ENCODE results near the gene TEKT1.

TEKT1 gene

DNA sequence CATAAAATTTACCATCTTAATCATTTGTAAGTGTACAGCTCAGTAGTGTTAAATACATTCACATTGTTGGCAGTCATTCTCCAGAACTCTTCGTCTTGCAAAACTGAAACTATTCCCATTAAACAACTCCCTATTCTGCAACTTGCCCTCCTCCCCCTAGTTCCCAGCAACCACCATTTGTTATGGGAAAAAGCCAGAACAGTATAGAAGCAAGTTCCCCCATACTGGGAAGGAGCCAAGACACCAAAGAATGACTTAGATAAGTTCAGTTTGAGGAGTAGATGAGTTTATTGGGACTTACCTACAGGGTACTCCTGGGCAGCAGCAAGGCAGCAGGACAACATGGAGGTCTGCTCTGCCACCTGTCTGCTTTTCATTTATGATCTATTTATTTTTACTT is 39.3 kb upstream of the TEKT1 start:
- Histone ChIP-seq H3K27ac (ENCODE audit: low read length) (no peak overlapping the region), H3K27me3 (replicated peaks; ENCODE audit: insufficient read depth, low read length) (no peaks in the 10 kb centered on the region), H3K4me1 (ENCODE audit: low read length) (peaks cover 6% of the 10 kb centered on the region; the same call in 1 of the 2 replicates), H2AFZ (ENCODE audit: low read length) (no peak overlapping the region), H3K36me3 (replicated peaks; ENCODE audit: insufficient read depth, low read length) (peaks cover 4% of the 10 kb centered on the region; the same call in 1 of the 2 replicates), H3K79me2 (ENCODE audit: low read length) (peaks cover 73% of the 10 kb centered on the region), H3K4me2 (ENCODE audit: low read depth, low read length) (no peak overlapping the region), H4K20me1 (ENCODE audit: insufficient read depth, low read length) (no peaks in the 10 kb centered on the region), H3K9me2 (replicated peaks; ENCODE audit: insufficient read depth, low read length) (no peaks in the 10 kb centered on the region), H3K4me3 (ENCODE audit: low read length) (no peak overlapping the region), H3F3A (ENCODE audit: insufficient read depth, low read length) (no peaks in the 10 kb centered on the region), H3K9ac (ENCODE audit: low read length) (no peak overlapping the region), H3K9me3 (replicated peaks; ENCODE audit: insufficient read depth, low read length) (no peaks in the 10 kb centered on the region)
- no peak for DNase-seq
- TF ChIP-seq, protein P1, sequence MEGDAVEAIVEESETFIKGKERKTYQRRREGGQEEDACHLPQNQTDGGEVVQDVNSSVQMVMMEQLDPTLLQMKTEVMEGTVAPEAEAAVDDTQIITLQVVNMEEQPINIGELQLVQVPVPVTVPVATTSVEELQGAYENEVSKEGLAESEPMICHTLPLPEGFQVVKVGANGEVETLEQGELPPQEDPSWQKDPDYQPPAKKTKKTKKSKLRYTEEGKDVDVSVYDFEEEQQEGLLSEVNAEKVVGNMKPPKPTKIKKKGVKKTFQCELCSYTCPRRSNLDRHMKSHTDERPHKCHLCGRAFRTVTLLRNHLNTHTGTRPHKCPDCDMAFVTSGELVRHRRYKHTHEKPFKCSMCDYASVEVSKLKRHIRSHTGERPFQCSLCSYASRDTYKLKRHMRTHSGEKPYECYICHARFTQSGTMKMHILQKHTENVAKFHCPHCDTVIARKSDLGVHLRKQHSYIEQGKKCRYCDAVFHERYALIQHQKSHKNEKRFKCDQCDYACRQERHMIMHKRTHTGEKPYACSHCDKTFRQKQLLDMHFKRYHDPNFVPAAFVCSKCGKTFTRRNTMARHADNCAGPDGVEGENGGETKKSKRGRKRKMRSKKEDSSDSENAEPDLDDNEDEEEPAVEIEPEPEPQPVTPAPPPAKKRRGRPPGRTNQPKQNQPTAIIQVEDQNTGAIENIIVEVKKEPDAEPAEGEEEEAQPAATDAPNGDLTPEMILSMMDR (IDR thresholded peaks at IDR 0.05; ENCODE audit: low read length): no peak
- TF ChIP-seq EZH2 (optimal IDR thresholded peaks at IDR 0.05; ENCODE audit: low read depth, low read length) (no peak), EZH2phosphoT487 (IDR thresholded peaks at IDR 0.05; ENCODE audit: low read length) (no peak)

- H3K27ac ChIP-seq (ENCODE audit: low read length): no peak overlapping the region
- peaks cover 9% of the 10 kb centered on the region; the same call in 1 of the 2 replicates for H4K20me1 ChIP-seq (ENCODE audit: insufficient read depth, low read length)
- H3K4me1 ChIP-seq (ENCODE audit: low read length): peaks cover 12% of the 10 kb centered on the region; the same call in 1 of the 2 replicates
- no peaks in the 10 kb centered on the region for H3K9me3 ChIP-seq (replicated peaks; ENCODE audit: insufficient read depth, low read length)
- H3K36me3 ChIP-seq (replicated peaks; ENCODE audit: insufficient read depth, low read length): peaks cover 7% of the 10 kb centered on the region; the same call in 1 of the 2 replicates
- peaks cover 7% of the 10 kb centered on the region; the same call in 1 of the 2 replicates for H3F3A ChIP-seq (ENCODE audit: insufficient read depth, low read length)
- DNase-seq: no peak
- TF ChIP-seq EZH2phosphoT487 (IDR thresholded peaks at IDR 0.05; ENCODE audit: low read length) (no peak), EZH2 (optimal IDR thresholded peaks at IDR 0.05; ENCODE audit: low read depth, low read length) (no peak)
- TF ChIP-seq, protein P1 (IDR thresholded peaks at IDR 0.05; ENCODE audit: low read length): no peak
- H3K27me3 ChIP-seq (replicated peaks; ENCODE audit: insufficient read depth, low read length): no peaks in the 10 kb centered on the region
- H3K4me2 ChIP-seq (ENCODE audit: low read depth, low read length): no peak overlapping the region
- no peaks in the 10 kb centered on the region for H3K9me2 ChIP-seq (replicated peaks; ENCODE audit: insufficient read depth, low read length)
- no peak overlapping the region for H3K4me3 ChIP-seq (ENCODE audit: low read length)
- no peak overlapping the region for H2AFZ ChIP-seq (ENCODE audit: low read length)
- H3K9ac ChIP-seq (ENCODE audit: low read length): no peak overlapping the region
- H3K79me2 ChIP-seq (ENCODE audit: low read length): peaks cover 74% of the 10 kb centered on the region
Measured at GRCh38 chr17:6868582-6868981, 37.1 kb upstream of the TEKT1 start.

DNA sequence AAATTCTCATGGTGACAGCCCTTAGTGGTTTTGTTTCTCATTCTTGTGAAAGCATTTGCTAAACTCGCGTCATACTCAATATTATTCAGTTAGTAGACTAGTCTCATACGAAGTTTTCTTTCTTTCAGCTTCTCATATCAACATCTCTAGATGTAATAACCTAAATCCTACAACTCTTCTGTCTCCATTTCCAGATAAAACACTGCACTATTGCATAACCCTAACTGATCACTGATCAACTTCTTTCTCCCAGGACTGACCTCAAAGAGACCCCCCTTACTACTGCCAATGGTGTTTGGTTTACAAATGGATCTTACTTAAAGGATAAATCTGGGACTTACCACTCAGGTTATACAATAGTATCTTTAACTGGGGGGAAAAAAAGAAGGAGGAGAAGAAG is 36.3 kb upstream of the TEKT1 start:
- Histone ChIP-seq H3K27ac (ENCODE audit: low read length) (no peak overlapping the region), H3K36me3 (replicated peaks; ENCODE audit: insufficient read depth, low read length) (peaks cover 7% of the 10 kb centered on the region; the same call in 1 of the 2 replicates), H3K4me1 (ENCODE audit: low read length) (peaks cover 11% of the 10 kb centered on the region; the same call in 1 of the 2 replicates), H3K79me2 (ENCODE audit: low read length) (peaks cover 74% of the 10 kb centered on the region), H4K20me1 (ENCODE audit: insufficient read depth, low read length) (peaks cover 16% of the 10 kb centered on the region), H3K9me3 (replicated peaks; ENCODE audit: insufficient read depth, low read length) (no peaks in the 10 kb centered on the region), H3K4me3 (ENCODE audit: low read length) (no peak overlapping the region), H3K27me3 (replicated peaks; ENCODE audit: insufficient read depth, low read length) (no peaks in the 10 kb centered on the region), H2AFZ (ENCODE audit: low read length) (no peak overlapping the region), H3F3A (ENCODE audit: insufficient read depth, low read length) (peaks cover 7% of the 10 kb centered on the region; the same call in 1 of the 2 replicates), H3K9me2 (replicated peaks; ENCODE audit: insufficient read depth, low read length) (no peaks in the 10 kb centered on the region), H3K4me2 (ENCODE audit: low read depth, low read length) (no peak overlapping the region), H3K9ac (ENCODE audit: low read length) (no peak overlapping the region)
- TF ChIP-seq, protein P1 (IDR thresholded peaks at IDR 0.05; ENCODE audit: low read length): no peak
- TF ChIP-seq EZH2 (optimal IDR thresholded peaks at IDR 0.05; ENCODE audit: low read depth, low read length): no peak
- no peak for TF ChIP-seq EZH2phosphoT487 (IDR thresholded peaks at IDR 0.05; ENCODE audit: low read length)
- DNase-seq: no peak
